Astrocyte of the cerebellum (primary cell): ENCODE results near the gene KRTAP6-2.

Experiments
- DNase-seq: peaks from one replicate; pipeline ENCODE4 v3.0.0-alpha.2; 2011; ENCODE audit warnings: low read depth
- H3K4me3 ChIP-seq: 2 replicates; pipeline ENCODE4 v1.5.1; 2011; ENCODE audit warnings: mild to moderate bottlenecking, low read depth, low read length, moderate library complexity
- CTCF ChIP-seq: IDR thresholded peaks from 2 replicates; pipeline ENCODE4 v1.5.1; 2012; ENCODE audit warnings: low read length, low read depth, moderate library complexity, mild to moderate bottlenecking; ENCODE audit errors: missing control alignments
- in situ Hi-C: cut with HindIII; loops from 2 replicates; pipeline ENCODE4 v1.10.0; 2017; ENCODE audit warnings: low sequenced_read_pairs

KRTAP6-2 gene

GRCh38 chr21:30615199-30615598 is 16.5 kb upstream of the KRTAP6-2 start:
- no peak overlapping the region for H3K4me3 ChIP-seq
- in situ Hi-C loops, result no loop called here
- no peak for TF ChIP-seq CTCF
- DNase-seq, result no peak

GRCh38 chr21:30613836-30614235 is 15.1 kb upstream of the KRTAP6-2 start, which contains the start of gene KRTAP6-1:
TSS of gene KRTAP6-1 (minus strand) at chr21:30613930. CDS start at chr21:30613904, 26 bp downstream.
- TF ChIP-seq CTCF, result no peak
- in situ Hi-C loops, result no loop called here
- no peak within 1 kb of the TSS for H3K4me3 ChIP-seq
- no peak for DNase-seq

GRCh38 chr21:30612132-30612531 is 13.4 kb upstream of the KRTAP6-2 start:
- no peak overlapping the region for H3K4me3 ChIP-seq
- TF ChIP-seq CTCF, result no peak
- in situ Hi-C loops, result no loop called here
- DNase-seq, result no peak

GRCh38 chr21:30605968-30606367 is 7.3 kb upstream of the KRTAP6-2 start:
- in situ Hi-C loops, result no loop called here
- DNase-seq, result no peak
- no peak for TF ChIP-seq CTCF
- no peak overlapping the region for H3K4me3 ChIP-seq

- DNase-seq, result no peak
- no peak for TF ChIP-seq CTCF
- H3K4me3 ChIP-seq, result no peak within 1 kb of the TSS
- in situ Hi-C loops, result no loop called here
Measured at GRCh38 chr21:30600787-30601186, 2.1 kb upstream of the KRTAP6-2 start, which contains the start of gene KRTAP22-1. TSS of gene KRTAP22-1 (plus strand) at chr21:30601087.

GRCh38 chr21:30592140-30592539 is 6.6 kb downstream of the KRTAP6-2 start, which contains the start of gene KRTAP6-3:
TSS of gene KRTAP6-3 (plus strand) at chr21:30592440. CDS start at chr21:30592446, 6 bp downstream.
- no peak for DNase-seq
- no peak for TF ChIP-seq CTCF
- H3K4me3 ChIP-seq, result no peak within 1 kb of the TSS
- in situ Hi-C loops, result no loop called here
